Astrocyte (in vitro differentiated cells and primary cell): ENCODE data around the gene PPP2R5B.

Experiments used
- EZH2 ChIP-seq: IDR thresholded peaks from 2 replicates; pipeline ENCODE4 v1.6.1; 2012; ENCODE audit warnings: mild to moderate bottlenecking, low read length, inconsistent platforms; ENCODE audit not compliant: insufficient read depth
- TF ChIP-seq, protein P1 (sequence below): IDR thresholded peaks from 2 replicates; pipeline ENCODE4 v1.5.1; 2011; ENCODE audit warnings: low read depth, mild to moderate bottlenecking, inconsistent platforms, low read length, moderate library complexity; ENCODE audit not compliant: insufficient read depth

DNA sequence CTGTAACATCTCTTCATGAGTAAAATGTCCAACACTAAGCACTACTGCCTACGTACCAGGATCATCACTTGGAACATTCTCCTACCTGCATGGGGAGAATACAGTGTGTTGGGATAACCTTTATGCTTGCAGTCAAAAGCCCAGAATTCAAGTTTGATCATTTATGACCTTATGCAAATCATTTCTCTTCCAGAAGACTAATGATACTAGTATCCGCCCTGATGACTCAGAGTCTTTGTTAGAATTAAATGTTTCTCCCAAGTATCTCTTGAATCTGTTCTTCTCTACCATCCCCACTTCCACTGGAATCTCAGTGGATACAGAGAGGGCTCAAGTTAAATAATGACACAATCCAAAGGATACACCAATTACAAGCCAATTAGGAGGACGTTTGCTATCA lies 35.0 kb downstream of the PPP2R5B start:
- TF ChIP-seq EZH2, result no peak
- TF ChIP-seq, protein P1, sequence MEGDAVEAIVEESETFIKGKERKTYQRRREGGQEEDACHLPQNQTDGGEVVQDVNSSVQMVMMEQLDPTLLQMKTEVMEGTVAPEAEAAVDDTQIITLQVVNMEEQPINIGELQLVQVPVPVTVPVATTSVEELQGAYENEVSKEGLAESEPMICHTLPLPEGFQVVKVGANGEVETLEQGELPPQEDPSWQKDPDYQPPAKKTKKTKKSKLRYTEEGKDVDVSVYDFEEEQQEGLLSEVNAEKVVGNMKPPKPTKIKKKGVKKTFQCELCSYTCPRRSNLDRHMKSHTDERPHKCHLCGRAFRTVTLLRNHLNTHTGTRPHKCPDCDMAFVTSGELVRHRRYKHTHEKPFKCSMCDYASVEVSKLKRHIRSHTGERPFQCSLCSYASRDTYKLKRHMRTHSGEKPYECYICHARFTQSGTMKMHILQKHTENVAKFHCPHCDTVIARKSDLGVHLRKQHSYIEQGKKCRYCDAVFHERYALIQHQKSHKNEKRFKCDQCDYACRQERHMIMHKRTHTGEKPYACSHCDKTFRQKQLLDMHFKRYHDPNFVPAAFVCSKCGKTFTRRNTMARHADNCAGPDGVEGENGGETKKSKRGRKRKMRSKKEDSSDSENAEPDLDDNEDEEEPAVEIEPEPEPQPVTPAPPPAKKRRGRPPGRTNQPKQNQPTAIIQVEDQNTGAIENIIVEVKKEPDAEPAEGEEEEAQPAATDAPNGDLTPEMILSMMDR, result no peak
